ENCODE data around the gene LRP6. TPM values are rescaled to one million over a fixed set of nuclear protein-coding genes. Genes with fewer than 3 reads are reported as not detected.

Gene LRP6
- polyA plus RNA-seq, 1 experiment: 18.4 TPM

- H3K27me3 ChIP-seq (ENCODE audit: control insufficient read depth, insufficient read depth, low read length): peaks cover under 1% of the 10 kb centered on the region
- TF ChIP-seq CTCF (IDR thresholded peaks at IDR 0.05; ENCODE audit: low read depth, low read length): peak; percentile 17; the same call in 1 of the 2 replicates
- ChIA-PET POLR2A (interaction anchor here (0.6 to 0.7 kb wide), 2 partner anchors 118 to 820 kb away, joined by 3 to 10 read pairs; no protein-coding TSS in a partner anchor), CTCF (interaction anchor here (0.6 to 1.7 kb wide), 7 partner anchors 46 to 634 kb away, joined by 3 to 6 read pairs (median 4); partner anchors contain the start of gene BORCS5)
- H3K27ac ChIP-seq (ENCODE audit: low read depth, low read length): no peak overlapping the region
- no peak overlapping the region for H3K4me3 ChIP-seq (ENCODE audit: low read depth, low read length)
- DNase-seq (ENCODE audit: low read depth, low spot score): no peak
- H3K9me3 ChIP-seq (ENCODE audit: control insufficient read depth, insufficient read depth, low read length): no peaks in the 10 kb centered on the region
Measured at GRCh38 chr12:12081836-12082497, 184.9 kb downstream of the LRP6 start.

- CTCF ChIA-PET: no interaction called here
- DNase-seq (ENCODE audit: low read depth, low spot score): no peak
Measured at GRCh38 chr12:12079291-12079690, 187.6 kb downstream of the LRP6 start.

GRCh38 chr12:12072064-12072760, 194.6 kb downstream of the LRP6 start:
- Histone ChIP-seq H3K4me3 (ENCODE audit: low read depth, low read length) (no peak overlapping the region), H3K27me3 (ENCODE audit: control insufficient read depth, insufficient read depth, low read length) (peaks cover 36% of the 10 kb centered on the region), H3K27ac (ENCODE audit: low read depth, low read length) (no peak overlapping the region), H3K9me3 (ENCODE audit: control insufficient read depth, insufficient read depth, low read length) (no peaks in the 10 kb centered on the region; the same call in 1 of the 2 replicates)
- no peak for TF ChIP-seq CTCF (IDR thresholded peaks at IDR 0.05; ENCODE audit: low read depth, low read length)
- ChIA-PET CTCF (interaction anchor here (0.6 kb wide), 1 partner anchor 212 kb away, joined by 3 read pairs; no protein-coding TSS in a partner anchor), POLR2A (interaction anchor here (0.6 kb wide), 1 partner anchor 287 kb away, joined by 4 read pairs; no protein-coding TSS in a partner anchor)
- DNase-seq (ENCODE audit: low read depth, low spot score): no peak

More at GRCh38 chr12:12079291-12079690, 187.6 kb downstream of the LRP6 start:
- Histone ChIP-seq H3K4me3 (ENCODE audit: low read depth, low read length) (no peak overlapping the region), H3K27me3 (ENCODE audit: control insufficient read depth, insufficient read depth, low read length) (peaks cover 6% of the 10 kb centered on the region), H3K27ac (ENCODE audit: low read depth, low read length) (no peak overlapping the region), H3K9me3 (ENCODE audit: control insufficient read depth, insufficient read depth, low read length) (no peaks in the 10 kb centered on the region)
- no peak for TF ChIP-seq CTCF (IDR thresholded peaks at IDR 0.05; ENCODE audit: low read depth, low read length)
- POLR2A ChIA-PET: no interaction called here

GRCh38 chr12:12070674-12071656, 195.9 kb downstream of the LRP6 start, which contains the start of gene BCL2L14:
BCL2L14 (plus strand) TSS chr12:12070939; CDS start chr12:12079306, 8,367 bp downstream.
- no peak for TF ChIP-seq CTCF (IDR thresholded peaks at IDR 0.05; ENCODE audit: low read depth, low read length)
- CTCF ChIA-PET: no interaction called here
- Histone ChIP-seq H3K4me3 (ENCODE audit: low read depth, low read length) (no peak within 1 kb of the TSS), H3K27me3 (ENCODE audit: control insufficient read depth, insufficient read depth, low read length) (peaks cover 32% of the 10 kb centered on the region), H3K27ac (ENCODE audit: low read depth, low read length) (no peak within 1 kb of the TSS), H3K9me3 (ENCODE audit: control insufficient read depth, insufficient read depth, low read length) (no peaks in the 10 kb centered on the region; the same call in 1 of the 2 replicates)
- no peak for DNase-seq (ENCODE audit: low read depth, low spot score)
- POLR2A ChIA-PET: interaction anchor here (0.5 kb wide), 1 partner anchor 666 kb away, joined by 3 read pairs; no protein-coding TSS in a partner anchor
